ENCODE data around the gene PCDHGB4. TPM values are rescaled to one million over a fixed set of nuclear protein-coding genes. Genes with fewer than 3 reads are reported as not detected.

Gene PCDHGB4
- total and polyA plus RNA-seq, 9 of the 15 experiments (the other 6 are each of a cell fraction or from before 2014, with no cell fraction given) = 0.01 to 0.14 (median 0.03) TPM; not detected in 5

- TF ChIP-seq REST (IDR thresholded peaks at IDR 0.05; ENCODE audit: borderline replicate concordance) (0 out of 2 replicates have a peak, but pooled peaks have one; percentile 10), REST (CRISPR knock-in tag; IDR thresholded peaks at IDR 0.05; ENCODE audit: low read depth) (no peak)
Measured at GRCh38 chr5:141430332-141431113, 43.0 kb downstream of the PCDHGB4 start, which contains the start of gene PCDHGA12 (continued).
